NCI-H1105 (cell line): ENCODE data around the gene ADSS2.
"Not testable (repeated sequence)": the region's sequence is repeated elsewhere in the genome, so short reads cannot be mapped to it uniquely, and the experiment has no call there.

Source experiments
- DNase-seq: peaks from one replicate; lab custom pipeline; 2025; lab: John Stamatoyannopoulos, UW

The ADSS2 gene

GRCh38 chr1:244365262-244365661 is 86.4 kb downstream of the ADSS2 start:
- DNase-seq: not testable (repeated sequence)

GRCh38 chr1:244362476-244362875 is 89.2 kb downstream of the ADSS2 start:
- no peak for DNase-seq

GRCh38 chr1:244361764-244362473 is 89.8 kb downstream of the ADSS2 start:
- no peak for DNase-seq
